Nephron progenitor cell (in vitro differentiated cells): ENCODE measurements around the gene GRM2.

Experiments used
- DNase-seq: peaks from one replicate; pipeline ENCODE4 v3.0.0; 2021
- H3K27ac Mint-ChIP-seq: 2 replicates; pipeline ENCODE4 v1.8.0; 2021; ENCODE audit warnings: mild to moderate bottlenecking, moderate library complexity, mixed read lengths
- H3K27me3 Mint-ChIP-seq: 2 replicates; pipeline ENCODE4 v1.8.0; 2021; ENCODE audit warnings: mild to moderate bottlenecking, low read depth, mixed read lengths; ENCODE audit not compliant: poor library complexity
- H3K36me3 Mint-ChIP-seq: 2 replicates; pipeline ENCODE4 v1.8.0; 2021; ENCODE audit warnings: low read depth, mixed read lengths
- H3K4me1 Mint-ChIP-seq: 2 replicates; pipeline ENCODE4 v1.8.0; 2021; ENCODE audit warnings: mixed read lengths
- H3K4me3 Mint-ChIP-seq: 2 replicates; pipeline ENCODE4 v1.8.0; 2021; ENCODE audit warnings: mild to moderate bottlenecking, moderate library complexity, mixed read lengths
- H3K9me3 Mint-ChIP-seq: 2 replicates; pipeline ENCODE4 v1.8.0; 2021; ENCODE audit warnings: mild to moderate bottlenecking, moderate library complexity, mixed read lengths
- CTCF ChIP-seq: fragments of 200-600 bp; sonication (generic); IDR thresholded peaks from 2 replicates; pipeline ENCODE4 v1.5.0; 2021; ENCODE audit warnings: antibody characterized with exemption

GRM2 gene

GRCh38 chr3:51703761-51704510 is 2.9 kb upstream of the GRM2 start:
- no peaks in the 10 kb centered on the region for H3K9me3 Mint-ChIP-seq
- no peak overlapping the region for H3K4me3 Mint-ChIP-seq
- no peak for DNase-seq
- H3K4me1 Mint-ChIP-seq, result peaks cover 22% of the 10 kb centered on the region
- no peak for TF ChIP-seq CTCF
- H3K27ac Mint-ChIP-seq, result no peak overlapping the region
- H3K36me3 Mint-ChIP-seq, result peaks cover 7% of the 10 kb centered on the region
- H3K27me3 Mint-ChIP-seq, result peaks cover 24% of the 10 kb centered on the region

- H3K27me3 Mint-ChIP-seq, result peaks cover 30% of the 10 kb centered on the region
- H3K27ac Mint-ChIP-seq, result no peak overlapping the region
- no peak for TF ChIP-seq CTCF
- H3K4me3 Mint-ChIP-seq, result no peak overlapping the region
- H3K9me3 Mint-ChIP-seq, result no peaks in the 10 kb centered on the region
- H3K4me1 Mint-ChIP-seq, result peaks cover 22% of the 10 kb centered on the region
- DNase-seq, result no peak
- peaks cover 3% of the 10 kb centered on the region for H3K36me3 Mint-ChIP-seq
Observed at GRCh38 chr3:51704511-51704950, 2.3 kb upstream of the GRM2 start.

GRCh38 chr3:51705276-51706020 is 1.4 kb upstream of the GRM2 start:
- Mint-ChIP-seq H3K27ac (no peak overlapping the region), H3K36me3 (no peaks in the 10 kb centered on the region), H3K9me3 (no peaks in the 10 kb centered on the region), H3K27me3 (peaks cover 30% of the 10 kb centered on the region), H3K4me1 (peaks cover 22% of the 10 kb centered on the region), H3K4me3 (no peak overlapping the region)
- no peak for DNase-seq
- no peak for TF ChIP-seq CTCF

GRCh38 chr3:51706021-51706485 is 815 bp upstream of the GRM2 start:
- no peak overlapping the region for H3K27ac Mint-ChIP-seq
- peaks cover 22% of the 10 kb centered on the region for H3K4me1 Mint-ChIP-seq
- H3K4me3 Mint-ChIP-seq, result no peak overlapping the region
- no peak for TF ChIP-seq CTCF
- no peak for DNase-seq
- H3K9me3 Mint-ChIP-seq, result no peaks in the 10 kb centered on the region
- H3K27me3 Mint-ChIP-seq, result peaks cover 30% of the 10 kb centered on the region
- H3K36me3 Mint-ChIP-seq, result no peaks in the 10 kb centered on the region

GRCh38 chr3:51708216-51708845 is 1.5 kb downstream of the GRM2 start:
- peaks cover 30% of the 10 kb centered on the region for H3K27me3 Mint-ChIP-seq
- peak overlapping the region; percentile 88 for H3K4me3 Mint-ChIP-seq
- no peaks in the 10 kb centered on the region for H3K36me3 Mint-ChIP-seq
- no peak overlapping the region for H3K27ac Mint-ChIP-seq
- no peaks in the 10 kb centered on the region for H3K9me3 Mint-ChIP-seq
- TF ChIP-seq CTCF, result no peak
- peaks cover 22% of the 10 kb centered on the region for H3K4me1 Mint-ChIP-seq
- DNase-seq, result no peak
